ENCODE results near the gene ASB18.
"Not testable (repeated sequence)": the region's sequence is repeated elsewhere in the genome, so short reads cannot be mapped to it uniquely, and the experiment has no call there.

ASB18 gene

GRCh38 chr2:236286873-236287545, 22.8 kb upstream of the ASB18 start:
- no peak for DNase-seq (ENCODE audit: low read depth)

GRCh38 chr2:236284208-236284607, 20.0 kb upstream of the ASB18 start:
- DNase-seq (ENCODE audit: low read depth) = no peak

GRCh38 chr2:236282406-236282805, 18.2 kb upstream of the ASB18 start:
- no peak for DNase-seq (ENCODE audit: low read depth)

GRCh38 chr2:236281423-236281822, 17.2 kb upstream of the ASB18 start:
- DNase-seq (ENCODE audit: low read depth) = no peak

GRCh38 chr2:236273126-236273525, 8.9 kb upstream of the ASB18 start:
- no peak for DNase-seq (ENCODE audit: low read depth)

GRCh38 chr2:236271851-236272250, 7.6 kb upstream of the ASB18 start:
- DNase-seq (ENCODE audit: low read depth) = no peak

- not testable (repeated sequence) for DNase-seq (ENCODE audit: low read depth)
Observed at GRCh38 chr2:236269876-236270275, 5.7 kb upstream of the ASB18 start.

GRCh38 chr2:236265675-236266074, 1.5 kb upstream of the ASB18 start:
- DNase-seq (ENCODE audit: low read depth) = no peak

GRCh38 chr2:236262238-236262637, 2.0 kb downstream of the ASB18 start:
- DNase-seq (ENCODE audit: low read depth) = no peak

GRCh38 chr2:236261452-236261851, 2.8 kb downstream of the ASB18 start:
- no peak for DNase-seq (ENCODE audit: low read depth)

GRCh38 chr2:236259371-236259770, 4.8 kb downstream of the ASB18 start:
- DNase-seq (ENCODE audit: low read depth) = no peak

- no peak for DNase-seq (ENCODE audit: low read depth)
Observed at GRCh38 chr2:236257575-236257974, 6.6 kb downstream of the ASB18 start.

GRCh38 chr2:236257136-236257535, 7.1 kb downstream of the ASB18 start:
- DNase-seq (ENCODE audit: low read depth) = no peak

GRCh38 chr2:236256366-236256985, 7.7 kb downstream of the ASB18 start:
- no peak for DNase-seq (ENCODE audit: low read depth)

GRCh38 chr2:236254674-236255073, 9.5 kb downstream of the ASB18 start:
- DNase-seq (ENCODE audit: low read depth) = no peak

- DNase-seq (ENCODE audit: low read depth) = no peak
Observed at GRCh38 chr2:236254001-236254400, 10.2 kb downstream of the ASB18 start.

- no peak for DNase-seq (ENCODE audit: low read depth)
Observed at GRCh38 chr2:236252602-236253001, 11.6 kb downstream of the ASB18 start.

GRCh38 chr2:236250909-236251579, 13.2 kb downstream of the ASB18 start:
- DNase-seq (ENCODE audit: low read depth) = no peak

GRCh38 chr2:236250286-236250685, 13.9 kb downstream of the ASB18 start:
- no peak for DNase-seq (ENCODE audit: low read depth)

GRCh38 chr2:236249066-236249465, 15.1 kb downstream of the ASB18 start:
- DNase-seq (ENCODE audit: low read depth) = no peak

- DNase-seq (ENCODE audit: low read depth) = no peak
Observed at GRCh38 chr2:236246711-236247246, 17.4 kb downstream of the ASB18 start.

GRCh38 chr2:236244256-236244655, 19.9 kb downstream of the ASB18 start:
- no peak for DNase-seq (ENCODE audit: low read depth)

- no peak for DNase-seq (ENCODE audit: low read depth)
Observed at GRCh38 chr2:236242057-236242495, 22.1 kb downstream of the ASB18 start.

Data from activated T-cell treated with anti-CD3 and anti-CD28 coated beads for 1 hour (primary cell).